HEK293T (cell line): ENCODE measurements around the gene FGF21.
"Not testable (repeated sequence)": the region's sequence is repeated elsewhere in the genome, so short reads cannot be mapped to it uniquely, and the experiment has no call there.

Experiments
- CTCF ChIA-PET: fragments of 350-600 bp; formaldehyde crosslinking; extraction: SDS; loops from one replicate; lab custom pipeline; 2021; ENCODE audit warnings: antibody characterized with exemption, inconsistent platforms; lab: Yijun Ruan, JAX
- POLR2A ChIA-PET: fragments of 350-600 bp; formaldehyde crosslinking; extraction: SDS; loops from one replicate; lab custom pipeline; 2020; ENCODE audit warnings: antibody characterized with exemption, inconsistent platforms; lab: Yijun Ruan, JAX
- DNase-seq: peaks from one replicate; pipeline ENCODE4 v3.0.0; 2012; ENCODE audit warnings: mixed read lengths; ENCODE audit errors: extremely low spot score
- ARNT ChIP-seq: fragments of 450-650 bp; IDR thresholded peaks from 2 replicates; pipeline ENCODE4 v1.6.1; 2017; ENCODE audit warnings: mild to moderate bottlenecking
- BHLHE40 ChIP-seq: fragments of 450-650 bp; IDR thresholded peaks from 2 replicates; pipeline ENCODE4 v1.6.1; 2016; ENCODE audit warnings: mild to moderate bottlenecking, moderate library complexity, borderline replicate concordance
- CTBP1 ChIP-seq: fragments of 450-650 bp; IDR thresholded peaks from 2 replicates; pipeline ENCODE4 v1.6.1; 2016; ENCODE audit warnings: borderline replicate concordance
- ELF4 ChIP-seq: fragments of 450-650 bp; IDR thresholded peaks from 2 replicates; pipeline ENCODE4 v1.6.1; 2017; ENCODE audit warnings: antibody characterized with exemption
- FOXA1 ChIP-seq: fragments of 450-650 bp; IDR thresholded peaks from 2 replicates; pipeline ENCODE4 v1.6.1; 2016; ENCODE audit warnings: mild to moderate bottlenecking
- FOXK2 ChIP-seq: fragments of 450-650 bp; IDR thresholded peaks from 2 replicates; pipeline ENCODE4 v1.6.1; 2016; ENCODE audit warnings: mild to moderate bottlenecking
- FOXM1 ChIP-seq: fragments of 450-650 bp; IDR thresholded peaks from 2 replicates; pipeline ENCODE4 v1.6.1; 2017; ENCODE audit warnings: mild to moderate bottlenecking, borderline replicate concordance
- HDGF ChIP-seq: fragments of 450-650 bp; IDR thresholded peaks from 2 replicates; pipeline ENCODE4 v1.6.1; 2017; ENCODE audit warnings: antibody characterized with exemption, borderline replicate concordance
- L3MBTL2 ChIP-seq: fragments of 450-650 bp; conservative IDR thresholded peaks from 2 replicates; pipeline ENCODE4 v1.6.1; 2016; ENCODE audit warnings: mild to moderate bottlenecking
- LEF1 ChIP-seq: fragments of 450-650 bp; IDR thresholded peaks from 2 replicates; pipeline ENCODE4 v1.6.1; 2017; ENCODE audit warnings: mild to moderate bottlenecking, borderline replicate concordance
- NFRKB ChIP-seq: fragments of 450-650 bp; IDR thresholded peaks from 2 replicates; pipeline ENCODE4 v1.6.1; 2016; ENCODE audit warnings: mild to moderate bottlenecking, moderate library complexity
- SP1 ChIP-seq: fragments of 450-650 bp; IDR thresholded peaks from 2 replicates; pipeline ENCODE4 v1.6.1; 2017
- SUZ12 ChIP-seq: fragments of 450-650 bp; IDR thresholded peaks from 2 replicates; pipeline ENCODE4 v1.6.1; 2016; ENCODE audit warnings: mild to moderate bottlenecking
- TARDBP ChIP-seq: fragments of 450-650 bp; IDR thresholded peaks from 2 replicates; pipeline ENCODE4 v1.6.1; 2016
- ZNF384 ChIP-seq: fragments of 450-650 bp; IDR thresholded peaks from 2 replicates; pipeline ENCODE4 v1.6.1; 2016
- TF ChIP-seq, protein P1 (sequence below): fragments of 450-650 bp; IDR thresholded peaks from 2 replicates; pipeline ENCODE4 v1.6.1; 2016

Gene FGF21

DNA sequence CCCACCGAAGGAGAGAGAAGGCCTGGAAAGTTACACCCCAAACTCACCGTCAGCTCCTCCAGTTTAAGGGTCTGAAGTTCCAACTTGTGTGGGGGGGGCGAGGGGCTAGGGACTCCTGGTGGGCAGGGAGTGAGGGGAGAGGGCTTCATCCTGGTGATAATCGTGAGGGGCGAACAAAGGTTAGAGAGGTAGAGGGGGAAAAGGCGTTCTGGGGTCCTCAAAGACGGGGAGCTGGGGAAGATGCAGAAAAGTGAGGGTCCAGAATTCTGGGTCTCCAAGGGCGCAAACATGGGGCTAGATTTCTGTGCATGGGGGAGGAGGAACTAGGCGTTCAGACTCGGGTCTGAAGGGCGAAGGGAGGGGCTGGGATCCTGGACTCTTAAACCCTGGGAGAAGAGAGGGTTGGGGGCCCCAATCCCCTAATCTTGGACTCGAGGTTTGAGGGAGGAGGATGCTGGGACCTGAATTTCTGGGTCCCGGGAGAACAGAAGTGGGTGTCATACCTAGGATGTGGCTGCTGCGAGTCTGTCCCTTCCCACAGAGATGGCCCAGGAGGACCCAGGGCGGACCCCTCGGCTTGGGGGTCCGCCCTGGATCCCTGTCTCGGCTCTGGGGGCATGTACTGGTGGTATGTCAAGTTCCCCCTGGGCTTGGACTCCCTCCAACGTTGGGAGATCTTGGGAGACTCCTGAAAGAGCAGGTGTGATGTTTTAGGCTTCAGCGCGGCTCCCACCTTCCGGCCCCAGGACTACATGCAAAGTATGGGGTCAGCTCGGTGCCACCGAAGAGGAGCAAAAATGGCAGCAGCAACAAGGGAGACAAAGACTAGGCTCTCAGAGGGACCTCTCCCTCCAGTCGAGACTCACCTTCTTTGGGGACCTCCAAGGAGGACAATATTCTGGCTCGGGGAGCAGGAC, 40.3 kb upstream of the FGF21 start:
- CTCF ChIA-PET: no interaction called here
- no peak for DNase-seq
- TF ChIP-seq FOXK2 (no peak), ELF4 (no peak), TARDBP (no peak), BHLHE40 (no peak)
- POLR2A ChIA-PET: interaction anchor here (0.7 to 1.7 kb wide), 6 partner anchors 10 to 96 kb away, joined by 3 to 9 read pairs (median 5); partner anchors contain the start of genes IZUMO1, RPL18 and SPHK2

DNA sequence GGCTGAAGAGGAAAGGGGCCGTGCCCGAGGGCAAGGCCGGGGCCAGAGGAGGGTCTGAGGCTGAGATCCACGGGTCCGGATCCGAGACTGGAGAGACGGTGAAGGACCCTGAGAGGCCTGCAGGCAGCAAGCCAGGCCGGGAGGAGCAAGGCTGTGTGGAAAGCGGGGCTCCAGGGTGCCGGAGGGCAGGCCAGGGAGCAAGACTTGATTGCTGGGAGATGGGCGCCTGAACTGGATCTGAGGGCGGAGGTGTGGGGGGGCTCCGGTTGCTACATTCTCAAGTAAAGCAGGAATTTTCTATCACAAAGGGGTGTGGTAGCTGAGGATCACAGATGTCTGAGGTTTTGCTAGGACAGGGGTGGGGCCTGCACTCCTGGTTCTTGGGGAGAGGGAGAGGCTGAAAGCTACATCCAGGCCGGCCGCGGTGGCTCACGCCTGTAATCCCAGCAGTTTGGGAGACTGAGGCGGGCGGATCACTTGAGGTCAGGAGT, 39.6 kb upstream of the FGF21 start:
- no peak for DNase-seq
- ChIA-PET CTCF (interaction anchor here (0.6 to 1.5 kb wide), 4 partner anchors 26 to 294 kb away, joined by 3 read pairs; partner anchors contain the start of gene CA11), POLR2A (interaction anchor here (0.7 to 1.7 kb wide), 8 partner anchors 9 to 70 kb away, joined by 3 to 9 read pairs (median 6); partner anchors contain the start of genes CA11 and IZUMO1)
- TF ChIP-seq FOXK2: no peak
- TF ChIP-seq ZNF384: no peak
- TF ChIP-seq SUZ12: no peak
- no peak for TF ChIP-seq FOXA1
- TF ChIP-seq BHLHE40: no peak
- TF ChIP-seq ELF4: no peak
- TF ChIP-seq CTBP1: no peak
- no peak for TF ChIP-seq ARNT
- no peak for TF ChIP-seq L3MBTL2
- no peak for TF ChIP-seq SP1
- TF ChIP-seq, protein P1, sequence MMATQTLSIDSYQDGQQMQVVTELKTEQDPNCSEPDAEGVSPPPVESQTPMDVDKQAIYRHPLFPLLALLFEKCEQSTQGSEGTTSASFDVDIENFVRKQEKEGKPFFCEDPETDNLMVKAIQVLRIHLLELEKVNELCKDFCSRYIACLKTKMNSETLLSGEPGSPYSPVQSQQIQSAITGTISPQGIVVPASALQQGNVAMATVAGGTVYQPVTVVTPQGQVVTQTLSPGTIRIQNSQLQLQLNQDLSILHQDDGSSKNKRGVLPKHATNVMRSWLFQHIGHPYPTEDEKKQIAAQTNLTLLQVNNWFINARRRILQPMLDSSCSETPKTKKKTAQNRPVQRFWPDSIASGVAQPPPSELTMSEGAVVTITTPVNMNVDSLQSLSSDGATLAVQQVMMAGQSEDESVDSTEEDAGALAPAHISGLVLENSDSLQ: no peak
- no peak for TF ChIP-seq HDGF
- no peak for TF ChIP-seq LEF1
- no peak for TF ChIP-seq NFRKB
- no peak for TF ChIP-seq TARDBP
- no peak for TF ChIP-seq FOXM1

DNA sequence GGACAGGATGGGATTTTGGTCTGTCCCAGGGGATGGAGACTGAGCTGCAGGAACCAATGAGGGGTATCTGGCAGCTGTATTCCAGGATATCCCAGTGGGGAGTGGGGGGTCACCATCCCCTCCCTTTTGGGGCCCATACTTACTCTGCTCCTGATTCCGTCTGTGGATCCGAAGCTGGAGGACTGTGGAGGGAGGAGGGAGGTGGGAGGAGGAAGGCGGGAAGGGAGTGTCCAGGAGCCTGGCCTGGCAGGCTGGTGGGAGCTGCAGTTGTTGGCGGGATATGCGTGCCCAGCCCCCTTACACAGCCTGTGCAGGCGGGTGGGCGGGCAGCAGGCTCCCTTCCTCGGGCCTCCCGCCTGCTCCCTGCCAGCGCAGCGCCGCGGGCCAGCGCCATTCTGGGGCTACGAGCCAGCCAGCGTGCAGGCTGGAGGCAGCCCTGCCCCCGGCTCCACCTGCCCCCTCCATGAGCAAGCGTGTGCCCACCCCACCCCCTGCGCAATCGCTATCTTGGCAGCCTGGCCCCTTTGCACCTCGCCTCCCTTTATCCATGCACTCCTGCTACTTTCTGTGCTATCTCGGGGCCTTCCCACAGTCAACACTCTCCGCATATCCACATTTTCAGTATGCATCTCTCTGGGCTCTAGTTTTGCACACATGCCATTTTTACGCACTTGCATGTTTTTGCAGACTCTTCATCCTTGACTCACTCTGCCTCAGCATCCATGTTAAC, 38.6 kb upstream of the FGF21 start:
- DNase-seq: no peak
- TF ChIP-seq ZNF384 (no peak), ARNT (no peak), FOXK2 (no peak), CTBP1 (no peak), SP1 (no peak), BHLHE40 (no peak), LEF1 (no peak), SUZ12 (no peak)
- TF ChIP-seq, protein P1: no peak
- ChIA-PET CTCF (interaction anchor here (0.6 to 1.5 kb wide), 3 partner anchors 25 to 100 kb away, joined by 3 read pairs; partner anchors contain the start of gene CA11), POLR2A (interaction anchor here (1.0 to 1.7 kb wide), 7 partner anchors 8 to 71 kb away, joined by 3 to 9 read pairs (median 6); partner anchors contain the start of genes CA11 and IZUMO1)

DNA sequence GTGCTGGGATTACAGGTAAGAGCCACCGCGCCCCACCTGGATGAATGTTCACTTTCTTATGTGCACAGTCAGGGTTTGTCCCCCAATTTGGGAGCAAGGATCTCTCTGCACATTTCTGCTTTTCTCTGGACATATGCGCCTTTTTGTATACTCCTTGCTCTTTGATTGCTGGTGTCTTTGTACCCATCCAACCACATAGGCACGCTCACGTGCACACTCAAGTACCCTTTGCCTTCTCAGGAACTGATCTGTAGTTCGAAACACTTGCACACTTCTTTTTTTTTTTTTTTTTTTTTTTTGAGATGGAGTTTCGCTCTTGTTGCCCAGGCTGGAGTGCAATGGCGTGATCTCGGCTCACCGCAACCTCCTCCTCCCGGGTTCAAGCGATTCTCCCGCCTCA, 37.2 kb upstream of the FGF21 start:
- POLR2A ChIA-PET, CTCF ChIA-PET, DNase-seq: not testable (repeated sequence)

DNA sequence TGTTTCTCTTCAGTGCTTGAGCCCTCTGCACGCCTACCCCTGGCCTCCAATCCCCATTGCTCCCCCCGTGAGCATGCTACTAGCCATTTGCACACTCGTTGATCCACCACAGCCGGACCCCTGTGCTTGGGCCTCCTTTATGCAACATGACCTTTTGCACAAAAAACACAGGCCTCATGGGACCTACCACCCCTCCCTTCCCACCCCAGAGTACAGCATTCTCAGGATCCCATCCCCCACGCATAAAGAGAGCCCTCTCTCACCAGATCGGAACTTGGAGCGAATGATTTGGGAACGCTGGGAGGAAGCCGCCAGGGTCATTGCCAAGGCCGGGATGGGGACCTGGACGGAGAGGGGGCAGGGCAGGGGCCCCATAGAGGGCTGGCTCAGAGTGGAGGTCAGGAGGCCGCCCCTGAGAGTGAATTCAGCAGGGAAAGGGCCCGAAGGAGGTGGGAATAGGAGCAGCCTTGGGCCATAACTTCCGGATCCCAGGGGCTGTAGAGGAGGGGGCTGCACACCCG, 36.6 kb upstream of the FGF21 start:
- ChIA-PET CTCF (no interaction called here), POLR2A (interaction anchor here (2.7 kb wide), 1 partner anchor 19 kb away, joined by 17 read pairs; no protein-coding TSS in a partner anchor)
- no peak for TF ChIP-seq FOXA1
- TF ChIP-seq L3MBTL2: no peak
- TF ChIP-seq, protein P1: no peak
- no peak for TF ChIP-seq BHLHE40
- TF ChIP-seq NFRKB: no peak
- no peak for TF ChIP-seq ZNF384
- no peak for TF ChIP-seq TARDBP
- no peak; the same call in 1 of the 2 replicates for TF ChIP-seq HDGF
- TF ChIP-seq ARNT: no peak
- TF ChIP-seq LEF1: no peak
- no peak for TF ChIP-seq FOXK2
- no peak for TF ChIP-seq ELF4
- no peak for TF ChIP-seq FOXM1
- no peak for TF ChIP-seq SP1
- TF ChIP-seq SUZ12: no peak
- no peak for TF ChIP-seq CTBP1
- DNase-seq: no peak
